ENCODE data around the gene COX5A. TPM values are rescaled to one million over a fixed set of nuclear protein-coding genes. Genes with fewer than 3 reads are reported as not detected.

COX5A gene
- total and polyA plus RNA-seq, 2 experiments from 2014 or later, result 190 to 885 TPM

- peak overlapping the region; percentile 80 for H3K4me3 ChIP-seq
- H3K4me1 Mint-ChIP-seq, result peaks cover 40% of the 10 kb centered on the region
- DNase-seq (ENCODE audit: low spot score) (no peak), ATAC-seq (no peak)
- H3K9me3 Mint-ChIP-seq, result no peaks in the 10 kb centered on the region; the same call in 1 of the 3 replicates
- peaks cover 47% of the 10 kb centered on the region for H3K27me3 Mint-ChIP-seq (ENCODE audit: insufficient read depth, low read depth, poor library complexity)
- peaks cover 13% of the 10 kb centered on the region for H4K20me1 ChIP-seq (replicated peaks; ENCODE audit: insufficient read depth)
- H3K27me3 ChIP-seq (ENCODE audit: insufficient read depth), result peaks cover 43% of the 10 kb centered on the region
- H3K36me3 ChIP-seq (ENCODE audit: insufficient read depth), result no peaks in the 10 kb centered on the region
- H3F3A ChIP-seq (replicated peaks; ENCODE audit: low read depth), result peaks cover 9% of the 10 kb centered on the region; the same call in 1 of the 2 replicates
- peak overlapping the region; percentile 81 for H3K4me3 Mint-ChIP-seq
- H3K36me3 Mint-ChIP-seq (ENCODE audit: low read depth), result peaks cover 7% of the 10 kb centered on the region; the same call in 2 of the 3 replicates
- peak overlapping the region; percentile 100 for H3K4me2 ChIP-seq
- no peak overlapping the region for H3K27ac ChIP-seq (ENCODE audit: low read depth)
- H2AFZ ChIP-seq, result no peak overlapping the region
- peaks cover 32% of the 10 kb centered on the region for H3K4me1 ChIP-seq (ENCODE audit: insufficient read depth)
- no peaks in the 10 kb centered on the region for H3K9me2 ChIP-seq (ENCODE audit: insufficient read depth)
- TF ChIP-seq ZNF462 (CRISPR knock-in tag; IDR thresholded peaks at IDR 0.05), result no peak
- TF ChIP-seq NANOG (IDR thresholded peaks at IDR 0.05; ENCODE audit: borderline replicate concordance), result no peak
- TF ChIP-seq EZH2phosphoT487 (IDR thresholded peaks at IDR 0.05; ENCODE audit: unreplicated experiment), result no peak
- no peak for TF ChIP-seq REST (IDR thresholded peaks at IDR 0.05; ENCODE audit: unreplicated experiment)
- TF ChIP-seq ZNF114 (CRISPR knock-in tag; IDR thresholded peaks at IDR 0.05), result no peak
- TF ChIP-seq ETS1 (IDR thresholded peaks at IDR 0.05), result no peak
- TF ChIP-seq EZH2 (IDR thresholded peaks at IDR 0.05; ENCODE audit: low read depth, unreplicated experiment), result no peak
- TF ChIP-seq ZNF331 (CRISPR knock-in tag; IDR thresholded peaks at IDR 0.05; ENCODE audit: low read depth), result no peak
- no peak for TF ChIP-seq CTCF (conservative IDR thresholded peaks at IDR 0.05; ENCODE audit: low read depth in 2 of 2)
- H3K79me2 ChIP-seq (replicated peaks; ENCODE audit: insufficient read depth), result peaks cover 12% of the 10 kb centered on the region
- no peak overlapping the region for H3K27ac Mint-ChIP-seq
These were observed 16.6 kb upstream of the COX5A start for GRCh38 chr15:74954515-74954914.
